22Rv1 (cell line): Measurements from ENCODE around the gene KIFC3.
"Not testable (repeated sequence)": the region's sequence is repeated elsewhere in the genome, so short reads cannot be mapped to it uniquely, and the experiment has no call there.

Source experiments
- H3K27ac ChIP-seq: fragments of 450-650 bp; 2 replicates; pipeline ENCODE4 v1.5.1; 2017
- ZFX ChIP-seq: fragments of 450-650 bp; IDR thresholded peaks from 2 replicates; pipeline ENCODE4 v1.6.1; 2017; ENCODE audit warnings: antibody characterized with exemption, borderline replicate concordance
- TF ChIP-seq, protein P1 (sequence below): fragments of 450-650 bp; IDR thresholded peaks from 2 replicates; pipeline ENCODE4 v1.5.1; 2017; ENCODE audit warnings: mild to moderate bottlenecking

Gene KIFC3

GRCh38 chr16:57730771-57731730 lies 71.2 kb downstream of the KIFC3 start:
- no peak overlapping the region for H3K27ac ChIP-seq
- TF ChIP-seq ZFX: no peak
- TF ChIP-seq, protein P1, sequence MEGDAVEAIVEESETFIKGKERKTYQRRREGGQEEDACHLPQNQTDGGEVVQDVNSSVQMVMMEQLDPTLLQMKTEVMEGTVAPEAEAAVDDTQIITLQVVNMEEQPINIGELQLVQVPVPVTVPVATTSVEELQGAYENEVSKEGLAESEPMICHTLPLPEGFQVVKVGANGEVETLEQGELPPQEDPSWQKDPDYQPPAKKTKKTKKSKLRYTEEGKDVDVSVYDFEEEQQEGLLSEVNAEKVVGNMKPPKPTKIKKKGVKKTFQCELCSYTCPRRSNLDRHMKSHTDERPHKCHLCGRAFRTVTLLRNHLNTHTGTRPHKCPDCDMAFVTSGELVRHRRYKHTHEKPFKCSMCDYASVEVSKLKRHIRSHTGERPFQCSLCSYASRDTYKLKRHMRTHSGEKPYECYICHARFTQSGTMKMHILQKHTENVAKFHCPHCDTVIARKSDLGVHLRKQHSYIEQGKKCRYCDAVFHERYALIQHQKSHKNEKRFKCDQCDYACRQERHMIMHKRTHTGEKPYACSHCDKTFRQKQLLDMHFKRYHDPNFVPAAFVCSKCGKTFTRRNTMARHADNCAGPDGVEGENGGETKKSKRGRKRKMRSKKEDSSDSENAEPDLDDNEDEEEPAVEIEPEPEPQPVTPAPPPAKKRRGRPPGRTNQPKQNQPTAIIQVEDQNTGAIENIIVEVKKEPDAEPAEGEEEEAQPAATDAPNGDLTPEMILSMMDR: no peak

DNA sequence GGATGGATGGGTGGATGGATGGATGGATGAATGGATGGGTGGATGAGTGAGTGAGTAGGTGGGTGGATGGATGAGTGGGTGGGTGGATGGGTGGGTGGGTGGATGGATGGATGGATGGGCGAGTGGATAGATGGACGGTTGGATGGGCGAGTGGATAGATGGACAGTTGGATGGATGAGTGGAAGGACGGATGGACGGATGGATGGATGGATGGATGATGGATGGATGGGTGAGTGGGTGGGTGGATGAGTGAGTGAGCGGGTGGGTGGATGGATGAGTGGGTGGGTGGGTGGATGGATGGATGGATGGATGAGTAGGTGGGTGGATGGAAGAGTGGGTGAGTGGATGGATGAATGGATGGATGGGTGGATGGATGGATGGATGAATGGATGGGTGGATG lies 72.4 kb downstream of the KIFC3 start:
- H3K27ac ChIP-seq: not testable (repeated sequence)

GRCh38 chr16:57729182-57729484 lies 73.2 kb downstream of the KIFC3 start:
- H3K27ac ChIP-seq: no peak overlapping the region
- TF ChIP-seq, protein P1: no peak
- no peak for TF ChIP-seq ZFX

DNA sequence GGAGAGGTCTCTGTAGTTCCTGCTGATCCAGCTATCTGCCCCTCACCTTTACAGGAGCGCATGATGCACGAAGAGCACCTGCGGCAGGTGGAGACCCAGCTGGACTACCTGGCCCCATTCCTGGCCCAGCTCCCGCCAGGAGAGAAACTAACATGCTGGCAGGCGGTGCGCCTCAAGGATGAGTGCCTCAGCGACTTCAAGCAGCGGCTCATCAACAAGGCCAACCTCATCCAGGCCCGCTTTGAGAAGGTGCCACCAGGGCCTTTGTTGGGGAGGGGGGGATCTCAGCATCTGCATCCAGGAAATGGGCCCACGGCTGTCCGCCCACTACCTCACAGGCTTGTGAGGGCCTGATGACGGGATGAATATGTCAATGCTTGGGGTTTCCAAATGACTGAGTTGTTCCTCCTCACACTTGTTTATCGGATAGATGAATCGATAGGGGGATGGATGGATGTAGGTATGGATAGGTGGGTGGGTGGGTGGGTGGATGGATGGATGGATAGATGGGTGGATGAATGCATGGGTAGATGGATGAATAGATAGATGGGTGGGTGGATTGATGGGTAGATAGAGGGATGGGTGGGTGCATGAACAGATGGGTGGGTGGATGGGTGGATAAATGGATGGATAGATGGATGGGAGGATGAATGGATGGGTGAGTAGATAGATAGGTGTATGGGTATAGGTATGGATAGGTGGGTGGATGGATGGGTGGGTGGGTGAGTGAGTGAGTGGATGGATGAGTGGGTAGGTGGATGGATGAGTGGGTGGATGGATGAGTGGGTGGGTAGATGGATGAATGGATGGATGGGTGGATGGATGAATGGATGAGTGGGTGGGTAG lies 73.7 kb downstream of the KIFC3 start:
- TF ChIP-seq, protein P1: no peak
- no peak for TF ChIP-seq ZFX
- no peak overlapping the region for H3K27ac ChIP-seq

DNA sequence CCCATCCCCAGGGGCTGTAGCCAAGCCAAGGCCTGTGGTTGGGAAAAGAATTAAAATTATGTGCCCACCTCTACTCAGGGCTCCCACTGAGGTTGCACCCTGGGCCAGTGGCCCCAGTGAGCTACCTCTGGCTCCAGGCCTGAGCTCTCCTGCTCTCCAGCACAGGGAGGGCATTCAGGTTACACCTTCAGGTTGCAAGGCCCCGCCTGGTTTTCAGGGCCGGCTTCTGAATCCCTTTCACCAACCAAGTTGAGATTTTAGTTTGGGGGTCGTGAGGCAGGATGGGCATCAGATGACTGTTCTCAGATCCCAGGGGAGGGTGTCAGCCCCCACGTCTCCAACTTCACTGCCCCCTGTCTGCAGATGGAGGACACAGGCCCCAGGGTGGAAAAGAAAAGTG lies 74.7 kb downstream of the KIFC3 start:
- TF ChIP-seq ZFX: no peak
- TF ChIP-seq, protein P1: no peak
- H3K27ac ChIP-seq: no peak overlapping the region

DNA sequence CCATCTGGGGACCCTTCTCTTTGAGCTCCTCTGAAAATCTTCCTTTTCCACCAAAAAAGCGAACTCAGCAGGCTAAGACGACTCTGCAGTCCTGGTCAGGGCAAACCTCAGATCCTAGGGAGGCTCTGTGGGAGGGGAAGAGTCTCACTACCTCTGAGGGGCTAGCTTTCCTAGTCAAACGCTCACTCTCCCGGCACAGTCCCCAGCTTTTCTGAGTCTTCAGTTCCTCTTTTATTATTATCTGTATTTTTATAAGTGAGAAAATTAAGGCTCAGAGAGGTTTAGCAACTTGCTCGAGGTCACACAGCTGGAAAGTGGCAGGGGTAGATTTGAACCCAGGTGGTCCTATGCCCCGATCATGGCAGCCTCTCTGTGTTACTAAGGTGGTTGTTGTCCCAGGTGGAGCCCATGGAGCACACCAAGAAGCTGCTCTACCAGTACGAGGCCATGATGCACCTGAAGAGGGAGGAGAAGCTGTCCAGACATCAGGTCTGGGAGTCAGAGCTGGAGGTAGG lies 75.8 kb downstream of the KIFC3 start:
- TF ChIP-seq, protein P1: no peak
- no peak for TF ChIP-seq ZFX
- no peak overlapping the region for H3K27ac ChIP-seq

- H3K27ac ChIP-seq: no peak overlapping the region
- TF ChIP-seq, protein P1: no peak
- no peak for TF ChIP-seq ZFX
Observed at GRCh38 chr16:57725976-57726375, 76.3 kb downstream of the KIFC3 start.
